ENCODE measurements around the gene HMHB1.
A peak's percentile ranks its signal among the peaks of the same experiment; 100 is the strongest.
"Not testable (repeated sequence)": the region's sequence is repeated elsewhere in the genome, so short reads cannot be mapped to it uniquely, and the experiment has no call there.

HMHB1 gene

GRCh38 chr5:143805861-143806260 is 6.1 kb upstream of the HMHB1 start:
- no peak for DNase-seq

- no peak for DNase-seq
Measured at GRCh38 chr5:143806579-143806978, 5.4 kb upstream of the HMHB1 start.

DNA sequence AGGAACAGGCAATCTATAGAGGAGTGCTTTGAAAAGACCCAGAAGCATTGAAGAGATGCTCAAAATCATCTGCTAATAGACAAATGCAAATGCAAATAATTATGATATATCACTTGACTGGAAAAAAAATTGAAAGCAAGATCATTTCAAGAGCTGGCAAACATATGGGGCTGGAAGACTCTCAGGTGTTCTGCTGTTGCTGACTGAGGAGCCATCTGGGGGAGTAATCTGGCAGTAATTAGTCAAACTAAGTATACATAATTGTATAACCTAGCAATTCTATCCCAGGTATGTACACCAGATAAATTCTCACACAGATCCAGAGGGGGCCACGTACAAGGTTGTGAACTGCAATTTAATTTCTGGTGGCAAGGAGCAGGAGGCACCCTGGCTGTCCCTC is 4.6 kb upstream of the HMHB1 start:
- no peak for DNase-seq

DNA sequence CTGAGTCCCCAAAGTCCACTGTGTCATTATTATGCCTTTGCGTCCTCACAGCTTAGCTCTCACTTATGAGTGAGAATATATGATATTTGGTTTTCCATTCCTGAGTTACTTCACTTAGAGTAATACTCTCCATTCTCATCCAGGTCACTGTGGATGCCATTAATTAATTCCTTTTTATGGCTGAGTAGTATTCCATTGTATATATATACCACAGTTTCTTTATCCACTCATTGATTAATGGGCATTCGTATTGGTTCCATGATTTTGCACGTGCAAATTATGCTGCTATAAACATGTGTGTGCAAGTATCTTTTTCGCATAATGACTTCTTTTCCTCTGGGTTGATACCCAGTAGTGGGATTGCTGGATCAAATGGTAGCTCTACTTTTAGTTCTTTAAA is 4.4 kb downstream of the HMHB1 start:
- DNase-seq, result not testable (repeated sequence)

DNA sequence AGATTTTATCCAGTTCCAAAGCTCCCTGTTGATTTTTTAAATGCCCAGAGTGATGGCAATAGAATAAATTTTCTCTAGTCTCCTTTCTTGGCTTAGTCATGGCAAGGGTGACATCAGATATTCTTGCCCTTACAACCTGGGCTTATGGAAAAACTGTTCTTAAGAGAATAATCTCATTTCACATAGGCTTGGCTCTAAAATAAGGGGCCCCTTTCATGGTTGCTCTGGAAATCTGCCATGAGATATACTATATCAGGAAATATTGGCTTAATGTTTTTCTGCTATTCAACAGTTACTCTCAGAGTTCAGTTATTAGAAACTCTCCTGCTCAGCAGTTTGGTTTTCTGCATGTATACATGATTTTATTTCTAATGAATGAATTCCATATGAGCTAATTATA is 7.8 kb downstream of the HMHB1 start:
- no peak for DNase-seq

- no peak for DNase-seq
Measured at GRCh38 chr5:143820451-143820850, 8.5 kb downstream of the HMHB1 start.

GRCh38 chr5:143824851-143825720 is 13.1 kb downstream of the HMHB1 start:
- DNase-seq, result peak; percentile 52 to 85 (median 67)

DNA sequence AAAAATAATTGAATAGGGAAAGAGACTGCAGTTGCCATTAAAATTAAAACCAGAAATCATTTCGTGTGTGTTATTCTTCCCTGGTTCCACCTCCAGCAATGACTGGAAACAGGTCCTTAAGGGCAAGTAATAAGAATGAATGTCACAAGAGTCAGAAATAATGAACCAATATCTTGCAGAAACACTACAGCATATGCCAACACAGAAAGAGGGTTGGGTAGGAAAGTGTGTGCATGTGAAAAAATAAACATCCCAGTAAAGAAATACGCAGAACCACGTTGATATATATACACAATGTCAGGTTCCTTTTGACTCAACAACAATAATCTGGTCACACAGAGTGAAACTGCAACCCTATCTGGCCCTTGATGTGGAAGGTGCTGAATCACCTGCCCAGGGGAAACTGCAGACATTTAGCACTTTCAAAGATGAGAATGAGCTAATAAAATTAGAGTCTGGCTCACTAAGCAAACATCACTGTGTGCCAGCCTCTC is 15.0 kb downstream of the HMHB1 start:
- no peak for DNase-seq

- DNase-seq, result peak in 1 of 6 experiments; percentile 26
Measured at GRCh38 chr5:143828710-143829109, 16.7 kb downstream of the HMHB1 start.

GRCh38 chr5:143833177-143833576 is 21.2 kb downstream of the HMHB1 start:
- DNase-seq, result no peak

DNA sequence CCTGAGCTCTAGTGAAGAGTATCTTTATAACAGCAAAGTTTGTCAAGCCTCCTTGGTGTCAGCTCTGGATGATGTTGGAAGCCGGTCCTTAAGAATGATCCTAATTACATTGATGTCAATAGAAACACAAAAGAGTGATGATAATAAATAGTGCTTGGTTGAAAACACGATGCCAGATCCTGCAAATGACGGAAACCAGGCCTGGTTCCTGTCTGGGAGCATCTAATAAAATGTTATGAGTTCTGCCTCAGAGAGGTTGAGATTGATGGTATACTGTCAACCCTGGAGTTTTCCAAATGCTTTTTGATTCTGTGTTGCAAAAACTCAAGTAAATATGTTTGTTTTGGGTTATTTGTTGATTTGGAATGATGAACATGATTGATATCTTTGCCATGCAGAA is 23.3 kb downstream of the HMHB1 start:
- no peak for DNase-seq

- no peak for DNase-seq
Measured at GRCh38 chr5:143836161-143836725, 24.3 kb downstream of the HMHB1 start.

DNA sequence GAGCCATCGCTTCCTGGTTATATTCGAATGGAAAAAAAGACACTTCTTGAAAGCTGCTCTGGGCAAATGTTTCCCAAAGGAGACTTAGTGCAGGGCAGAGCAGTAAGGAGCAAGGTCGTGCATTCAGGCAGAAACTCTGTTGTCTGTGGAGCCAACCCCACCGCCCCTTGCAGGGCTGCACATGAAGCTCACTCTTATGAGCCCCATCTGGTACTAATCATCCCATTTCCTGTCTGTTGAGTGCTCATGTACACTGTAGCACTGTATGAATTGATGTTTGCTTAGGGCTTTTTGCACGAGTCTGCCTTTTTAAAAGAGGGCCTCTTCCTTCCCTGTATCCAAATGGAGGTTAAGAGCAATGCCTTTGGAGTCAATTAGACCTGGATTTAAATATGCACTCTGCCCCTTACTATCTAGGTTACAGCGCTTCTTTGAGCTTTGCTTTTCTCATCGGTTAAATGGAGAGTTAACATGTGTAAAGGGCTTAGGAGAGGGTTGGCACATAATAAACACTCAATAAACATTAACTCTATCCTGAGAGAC is 25.4 kb downstream of the HMHB1 start:
- no peak for DNase-seq

DNA sequence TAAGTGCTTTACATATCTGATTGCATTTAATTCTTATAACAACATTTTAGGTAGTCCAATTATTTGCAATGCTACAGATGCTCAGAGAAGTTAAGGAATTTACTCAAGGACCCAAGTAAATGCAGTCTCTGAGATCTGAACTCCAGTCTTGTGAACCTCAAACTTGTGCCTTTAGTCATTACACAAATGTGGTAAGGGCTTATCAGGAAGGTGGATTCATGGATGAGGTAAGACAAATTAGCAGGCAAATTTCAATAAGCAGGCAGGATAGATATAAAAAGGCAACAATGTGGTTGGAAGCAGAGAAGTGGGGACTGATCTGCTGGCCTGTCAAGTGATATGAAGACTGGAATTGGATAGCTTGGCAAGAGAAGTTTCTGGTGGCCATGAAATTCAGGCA is 29.5 kb downstream of the HMHB1 start:
- no peak for DNase-seq

DNA sequence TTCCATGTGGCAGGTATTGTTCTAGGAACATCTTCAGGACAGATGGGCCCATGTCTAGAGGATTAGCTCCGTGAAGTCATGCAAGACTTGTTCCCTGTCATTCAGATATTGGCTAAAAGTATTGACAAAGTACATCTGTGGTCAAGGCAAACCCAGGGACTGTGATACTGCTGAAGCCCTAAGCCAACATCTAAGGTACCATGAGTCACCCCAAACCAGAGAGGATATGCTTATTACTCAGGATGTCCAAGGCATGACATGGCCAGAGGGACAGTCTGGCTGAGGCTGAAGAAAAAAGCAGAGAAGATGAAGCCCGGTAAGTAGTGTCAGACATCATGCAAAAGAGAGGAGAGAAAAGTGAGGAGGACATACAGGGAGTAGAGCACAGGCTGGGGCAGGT is 31.0 kb downstream of the HMHB1 start:
- no peak for DNase-seq

GRCh38 chr5:143843461-143843860 is 31.5 kb downstream of the HMHB1 start:
- no peak for DNase-seq

- no peak for DNase-seq
Measured at GRCh38 chr5:143850050-143850683, 38.2 kb downstream of the HMHB1 start.

DNA sequence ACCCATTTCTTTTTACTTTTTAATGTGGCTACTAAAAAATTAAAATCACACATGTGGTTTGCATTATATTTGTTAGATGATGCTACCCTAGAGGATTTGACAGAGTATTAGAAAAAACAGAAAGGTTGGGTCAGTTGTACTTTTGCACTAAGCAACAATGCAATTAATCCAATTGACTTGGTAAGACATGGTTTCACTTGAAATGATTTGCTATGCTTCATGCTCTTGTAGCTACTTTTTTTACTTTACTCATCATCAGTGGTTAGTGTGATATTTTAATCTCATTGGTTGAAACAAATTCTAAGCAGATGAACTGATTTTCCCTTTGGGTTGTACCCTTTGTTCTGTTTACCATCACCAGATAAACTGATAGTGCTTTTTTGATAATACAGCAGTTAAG is 39.4 kb downstream of the HMHB1 start:
- no peak for DNase-seq

- no peak for DNase-seq
Measured at GRCh38 chr5:143860211-143860610, 48.2 kb downstream of the HMHB1 start.

- DNase-seq, result no peak
Measured at GRCh38 chr5:143862271-143862670, 50.3 kb downstream of the HMHB1 start.

GRCh38 chr5:143865426-143866025 is 53.6 kb downstream of the HMHB1 start:
- DNase-seq, result no peak

Measured in stimulated activated naive CD4-positive, alpha-beta T cell (primary cell).